Mucosa of gallbladder (tissue), 1 donor: ENCODE data around the gene OR4B1. TPM values are rescaled to one million over a fixed set of nuclear protein-coding genes. Genes with fewer than 3 reads are reported as not detected.

Experiments
- DNase-seq: peaks from one replicate; pipeline ENCODE4 v3.0.0-alpha.2; 2020; ENCODE audit warnings: low spot score
- total RNA-seq: library from RNA; stranded (reverse); gene quantifications from one replicate; pipeline ENCODE4 v1.2.1, GENCODE V29; 2021
- donor health status: DM: no; HTN: no; CAD: no.

The OR4B1 gene
- total RNA-seq, 1 donor from 2014 or later = not detected

DNA sequence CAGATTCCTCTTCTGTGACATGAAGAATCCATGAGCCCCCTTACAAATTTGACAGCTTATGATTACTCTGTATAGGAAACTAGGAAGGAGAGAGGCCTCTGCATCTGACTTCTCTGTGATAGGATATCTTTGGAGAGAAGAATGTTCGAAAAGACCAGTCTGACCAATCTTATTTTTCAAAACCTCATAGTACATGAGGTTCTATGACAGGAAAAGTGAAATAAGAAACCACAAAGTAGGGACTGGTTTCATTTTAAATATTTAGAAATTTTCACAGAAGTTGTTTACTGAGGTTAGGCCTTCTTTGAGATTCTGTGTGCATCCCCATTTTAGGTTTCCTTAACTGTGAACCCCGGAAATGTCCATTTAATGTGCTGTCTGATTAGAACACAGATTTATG is 45.0 kb downstream of the OR4B1 start:
- DNase-seq = no peak

DNA sequence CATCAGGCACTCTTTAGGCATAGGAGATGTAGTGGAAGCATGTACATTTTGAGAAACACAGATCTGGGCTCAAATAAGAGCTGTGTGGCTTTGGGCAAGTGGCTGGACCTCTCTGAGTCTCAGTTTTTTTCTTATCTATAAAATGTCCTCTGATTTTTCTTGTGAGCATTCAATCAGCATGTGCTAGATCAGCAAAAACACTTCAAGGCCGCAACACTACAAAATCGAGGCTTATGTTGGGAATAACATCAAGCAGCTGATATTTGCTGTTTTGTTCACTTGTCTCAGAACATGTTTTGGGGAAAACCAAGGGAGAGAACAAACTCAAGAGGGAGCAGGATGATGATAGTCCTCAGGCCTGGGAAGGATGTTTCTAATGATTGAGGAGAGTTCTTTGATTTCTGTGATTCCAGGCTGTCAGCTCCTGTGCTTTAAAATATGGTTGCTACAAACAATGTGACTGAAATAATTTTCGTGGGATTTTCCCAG is 46.9 kb downstream of the OR4B1 start, which contains the start of gene OR4X1:
Gene OR4X1 (plus strand): TSS at position 439 of the 489 bp plus-strand sequence. CDS start 0 bp downstream, at position 439.
- no peak for DNase-seq

Other genes starting within 250 kb of the OR4B1 start
- 53.4 TPM for gene PTPRJ, start 236.3 kb upstream of the OR4B1 start, total RNA-seq
- not detected for gene OR4X2, start 28.3 kb downstream of the OR4B1 start, total RNA-seq
- not detected for gene OR4X1, start 47.1 kb downstream of the OR4B1 start, total RNA-seq
- not detected for gene OR4S1, start 89.4 kb downstream of the OR4B1 start, total RNA-seq
- not detected for gene OR4C3, start 108.1 kb downstream of the OR4B1 start, total RNA-seq
- gene OR4C5, start 149.7 kb downstream of the OR4B1 start, total RNA-seq = not detected